ENCODE data around the gene NDOR1.
A peak's percentile ranks its signal among the peaks of the same experiment; 100 is the strongest.

NDOR1 gene

GRCh38 chr9:137167747-137168572 lies 37.5 kb upstream of the NDOR1 start:
- no peak for DNase-seq

GRCh38 chr9:137168573-137168903 lies 37.0 kb upstream of the NDOR1 start:
- DNase-seq: no peak

GRCh38 chr9:137168904-137169856 lies 36.3 kb upstream of the NDOR1 start:
- DNase-seq: no peak

- DNase-seq: no peak
These were observed 35.6 kb upstream of the NDOR1 start, which contains the start of gene LRRC26 for GRCh38 chr9:137169896-137170358. LRRC26 (minus strand) TSS chr9:137170051; CDS start chr9:137169943, 108 bp downstream.

- DNase-seq: no peak
These were observed 34.9 kb upstream of the NDOR1 start for GRCh38 chr9:137170486-137171148.

GRCh38 chr9:137171149-137171900 lies 34.2 kb upstream of the NDOR1 start:
- no peak for DNase-seq

GRCh38 chr9:137172901-137173795 lies 32.4 kb upstream of the NDOR1 start:
- no peak for DNase-seq

- no peak for DNase-seq
These were observed 31.5 kb upstream of the NDOR1 start for GRCh38 chr9:137173796-137174664.

- no peak for DNase-seq
These were observed 30.7 kb upstream of the NDOR1 start for GRCh38 chr9:137174722-137175293.

- no peak for DNase-seq
These were observed 30.0 kb upstream of the NDOR1 start for GRCh38 chr9:137175345-137175961.

- DNase-seq: peak; percentile 27
These were observed 29.0 kb upstream of the NDOR1 start for GRCh38 chr9:137176302-137177182.

GRCh38 chr9:137178201-137178938 lies 27.1 kb upstream of the NDOR1 start:
- no peak for DNase-seq

GRCh38 chr9:137178939-137179630 lies 26.4 kb upstream of the NDOR1 start:
- no peak for DNase-seq

- no peak for DNase-seq
These were observed 25.7 kb upstream of the NDOR1 start for GRCh38 chr9:137179761-137180160.

GRCh38 chr9:137180491-137180890 lies 25.0 kb upstream of the NDOR1 start:
- no peak for DNase-seq

GRCh38 chr9:137181680-137182079 lies 23.8 kb upstream of the NDOR1 start:
- DNase-seq: no peak

GRCh38 chr9:137182836-137183235 lies 22.7 kb upstream of the NDOR1 start:
- DNase-seq: no peak

Data from HCEC 1CT (cell line).